HG02884 (cell line): ENCODE data around the gene CUL4A.
"Not testable (repeated sequence)": the region's sequence is repeated elsewhere in the genome, so short reads cannot be mapped to it uniquely, and the experiment has no call there.

Experiments
- ATAC-seq: cut with Tn5 transposase; IDR thresholded peaks from one replicate; pipeline ENCODE4 v1.9.1; 2021; ENCODE audit warnings: mild to moderate bottlenecking, moderate library complexity; ENCODE audit not compliant: unreplicated experiment

Gene CUL4A

GRCh38 chr13:113233101-113233500 is 23.7 kb downstream of the CUL4A start:
- no peak for ATAC-seq

GRCh38 chr13:113238536-113238935 is 29.1 kb downstream of the CUL4A start:
- ATAC-seq: no peak

GRCh38 chr13:113239357-113239756 is 29.9 kb downstream of the CUL4A start:
- no peak for ATAC-seq

GRCh38 chr13:113239986-113240385 is 30.6 kb downstream of the CUL4A start:
- no peak for ATAC-seq

- not testable (repeated sequence) for ATAC-seq
Observed at GRCh38 chr13:113241623-113242022, 32.2 kb downstream of the CUL4A start.

- ATAC-seq: no peak
Observed at GRCh38 chr13:113243847-113244246, 34.4 kb downstream of the CUL4A start.

GRCh38 chr13:113245849-113246796 is 36.7 kb downstream of the CUL4A start:
- no peak for ATAC-seq

- no peak for ATAC-seq
Observed at GRCh38 chr13:113252516-113253095, 43.2 kb downstream of the CUL4A start.

- ATAC-seq: not testable (repeated sequence)
Observed at GRCh38 chr13:113257908-113258307, 48.5 kb downstream of the CUL4A start.

GRCh38 chr13:113258321-113259054 is 49.1 kb downstream of the CUL4A start:
- no peak for ATAC-seq

GRCh38 chr13:113260996-113261395 is 51.6 kb downstream of the CUL4A start:
- ATAC-seq: no peak

GRCh38 chr13:113263016-113263415 is 53.6 kb downstream of the CUL4A start:
- not testable (repeated sequence) for ATAC-seq

GRCh38 chr13:113267642-113268405 is 58.4 kb downstream of the CUL4A start:
- ATAC-seq: no peak

- no peak for ATAC-seq
Observed at GRCh38 chr13:113272031-113272430, 62.6 kb downstream of the CUL4A start.

- ATAC-seq: no peak
Observed at GRCh38 chr13:113272701-113273181, 63.3 kb downstream of the CUL4A start.

GRCh38 chr13:113273321-113273720 is 63.9 kb downstream of the CUL4A start:
- ATAC-seq: no peak

- no peak for ATAC-seq
Observed at GRCh38 chr13:113273851-113274590, 64.6 kb downstream of the CUL4A start.

GRCh38 chr13:113274721-113275120 is 65.3 kb downstream of the CUL4A start:
- no peak for ATAC-seq

- peak; percentile 43 for ATAC-seq
Observed at GRCh38 chr13:113275387-113275786, 66.0 kb downstream of the CUL4A start.

- ATAC-seq: no peak
Observed at GRCh38 chr13:113280126-113280525, 70.7 kb downstream of the CUL4A start.
